ENCODE results near the gene CDC42BPG.
A peak's percentile ranks its signal among the peaks of the same experiment; 100 is the strongest.

The CDC42BPG gene

GRCh38 chr11:64865286-64866172 lies 21.1 kb upstream of the CDC42BPG start:
- peak in 1 of 5 experiments; percentile 73 for DNase-seq

GRCh38 chr11:64864473-64865285 lies 20.2 kb upstream of the CDC42BPG start:
- peak in 2 of 5 experiments; percentile 53 to 60 for DNase-seq

DNA sequence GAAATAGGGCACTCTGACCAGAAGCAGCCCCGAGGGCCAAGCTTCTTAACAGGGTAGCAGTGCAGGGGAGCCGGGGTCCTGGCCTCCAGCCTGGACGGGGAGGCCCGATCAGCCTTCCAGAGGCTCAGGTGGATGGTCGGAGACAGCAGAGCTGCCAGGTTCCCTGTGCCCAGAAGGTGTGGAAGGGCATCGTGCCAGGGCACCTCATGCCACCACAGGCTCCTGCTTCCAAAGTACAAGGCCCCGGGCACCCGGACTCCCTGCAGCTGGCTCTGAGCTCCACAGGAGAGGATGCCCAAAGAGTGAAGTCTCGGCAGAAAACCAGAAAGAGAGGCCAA lies 19.7 kb upstream of the CDC42BPG start:
- DNase-seq, result no peak

DNA sequence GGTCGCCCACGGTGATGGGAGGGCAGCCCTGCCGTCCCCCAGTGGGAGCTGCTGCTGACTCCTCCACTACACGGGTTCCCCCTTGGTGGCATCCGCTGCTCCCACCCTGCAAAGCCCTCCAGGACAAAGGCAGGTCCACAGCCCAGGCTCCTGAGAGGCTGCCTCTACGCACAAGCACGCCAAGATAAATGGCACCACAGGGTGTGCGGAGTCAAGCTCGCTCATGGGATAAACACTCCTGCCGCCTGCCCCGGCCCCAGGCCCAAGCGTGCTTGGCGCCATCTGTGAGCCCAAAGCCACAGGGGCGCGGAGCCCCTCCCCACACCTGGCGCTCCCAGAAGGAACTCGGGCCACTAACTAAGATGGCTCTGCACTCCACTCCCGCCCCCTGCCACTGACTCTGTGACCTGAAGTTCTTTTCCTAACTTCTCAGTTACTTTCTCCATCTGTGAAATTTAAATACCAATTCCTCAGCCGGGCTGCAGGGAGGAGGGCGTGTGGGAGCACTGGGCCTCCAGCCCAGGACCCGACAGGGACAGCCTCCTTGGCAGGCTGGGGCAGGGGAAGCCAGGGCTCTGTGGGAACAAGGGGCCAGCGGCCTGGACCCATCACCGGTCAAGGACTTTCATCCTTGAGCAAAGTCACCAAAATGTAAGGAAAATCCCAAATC lies 19.1 kb upstream of the CDC42BPG start:
- DNase-seq, result no peak

DNA sequence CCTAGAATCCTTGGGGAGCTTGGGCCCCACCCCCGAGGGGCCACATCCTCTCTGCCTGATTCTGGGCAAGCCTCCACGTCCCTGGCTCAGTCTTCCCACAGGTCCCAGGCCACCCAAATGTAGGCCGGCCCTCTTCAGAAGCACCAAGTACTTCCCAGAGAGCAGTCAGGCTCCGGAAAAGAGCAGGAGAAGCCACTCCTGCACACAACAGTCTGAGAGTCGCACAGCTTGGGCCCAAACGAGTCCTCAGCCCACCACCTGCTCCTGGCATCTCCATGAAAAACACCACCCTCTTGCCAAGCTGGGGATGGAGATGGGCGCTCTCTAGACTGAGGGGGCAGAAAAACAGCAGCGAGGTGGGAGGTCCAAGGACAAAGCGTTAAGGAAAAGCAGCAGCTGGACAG lies 18.5 kb upstream of the CDC42BPG start:
- DNase-seq, result no peak

DNA sequence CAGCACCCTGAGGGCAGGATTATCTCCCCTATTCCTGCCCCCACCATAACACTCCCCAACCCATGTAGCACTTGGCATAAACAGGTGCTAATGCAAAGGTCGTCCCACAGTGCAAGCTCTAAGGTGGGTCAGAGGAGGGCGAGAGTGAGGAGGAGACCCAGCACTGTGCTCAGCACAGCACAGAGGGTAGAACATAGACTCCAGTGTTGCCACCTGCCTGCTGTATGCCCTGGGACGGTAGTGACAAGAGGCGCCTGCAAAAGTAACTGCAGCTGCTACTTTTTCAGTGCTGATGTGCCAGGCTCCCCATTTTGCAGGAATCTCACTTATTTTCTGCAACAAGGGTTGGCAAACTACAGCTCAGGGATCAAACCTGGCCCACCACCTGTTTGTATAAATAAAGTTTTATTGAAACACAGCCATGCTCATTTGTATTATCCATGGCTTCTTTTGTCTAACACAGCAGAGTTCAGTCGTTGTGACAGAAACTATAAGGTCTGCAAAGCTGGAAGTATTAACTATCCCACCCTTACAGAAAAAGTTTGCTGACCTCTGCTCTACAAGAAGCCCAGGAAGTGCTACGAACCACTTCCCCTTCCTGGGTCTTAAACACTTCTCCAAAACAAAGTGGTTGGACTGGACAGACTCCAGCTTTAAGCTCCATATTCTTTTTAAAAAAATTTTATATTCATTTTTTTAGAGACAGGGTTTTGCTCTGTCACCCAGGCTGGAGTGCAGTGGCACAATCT lies 16.9 kb upstream of the CDC42BPG start:
- peak in 1 of 5 experiments; percentile 68 for DNase-seq

DNA sequence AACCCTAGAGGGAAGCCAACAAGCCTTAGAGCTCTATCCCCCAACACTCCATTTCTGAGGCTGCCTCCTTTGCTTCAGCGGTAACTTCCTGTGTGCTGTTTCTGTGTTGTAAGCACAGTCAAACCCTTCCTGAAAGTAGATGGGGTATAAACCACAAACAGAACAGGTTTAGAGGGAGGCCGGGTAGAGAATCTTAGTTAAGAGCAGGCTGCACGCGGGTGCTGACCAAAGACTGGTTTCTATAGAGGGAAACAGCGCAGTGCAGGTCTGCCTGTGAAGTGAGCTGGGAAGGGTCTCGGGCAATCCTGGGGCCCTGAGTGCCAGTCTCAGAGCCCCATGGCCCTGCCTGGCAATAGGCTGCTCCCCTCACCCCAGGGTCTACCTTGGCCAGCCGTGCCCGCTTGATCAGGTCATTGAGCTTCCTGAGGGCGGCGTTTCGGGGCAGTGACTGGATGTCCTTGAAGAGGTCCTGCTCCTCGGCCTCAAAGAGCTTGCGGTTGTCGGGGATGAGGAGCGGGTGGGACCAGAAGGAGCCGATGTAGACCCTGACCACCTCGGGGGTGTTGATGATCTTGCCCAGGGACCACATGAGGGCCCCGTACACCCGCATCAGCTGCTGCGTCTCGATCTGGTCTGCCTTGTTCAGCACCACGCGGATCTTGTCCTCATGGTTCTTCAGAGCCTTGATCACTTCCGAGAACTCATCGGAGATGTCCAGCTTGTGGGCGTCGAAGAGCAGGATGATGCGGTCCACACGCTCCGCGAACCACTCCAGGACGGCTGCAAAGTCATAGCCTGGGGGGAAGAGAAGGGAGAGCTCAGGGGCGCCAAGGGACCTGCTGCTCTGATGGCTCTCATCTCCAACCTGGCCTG lies 15.3 kb upstream of the CDC42BPG start:
- peak in 4 of 5 experiments; percentile 36 to 97 (median 64) for DNase-seq

DNA sequence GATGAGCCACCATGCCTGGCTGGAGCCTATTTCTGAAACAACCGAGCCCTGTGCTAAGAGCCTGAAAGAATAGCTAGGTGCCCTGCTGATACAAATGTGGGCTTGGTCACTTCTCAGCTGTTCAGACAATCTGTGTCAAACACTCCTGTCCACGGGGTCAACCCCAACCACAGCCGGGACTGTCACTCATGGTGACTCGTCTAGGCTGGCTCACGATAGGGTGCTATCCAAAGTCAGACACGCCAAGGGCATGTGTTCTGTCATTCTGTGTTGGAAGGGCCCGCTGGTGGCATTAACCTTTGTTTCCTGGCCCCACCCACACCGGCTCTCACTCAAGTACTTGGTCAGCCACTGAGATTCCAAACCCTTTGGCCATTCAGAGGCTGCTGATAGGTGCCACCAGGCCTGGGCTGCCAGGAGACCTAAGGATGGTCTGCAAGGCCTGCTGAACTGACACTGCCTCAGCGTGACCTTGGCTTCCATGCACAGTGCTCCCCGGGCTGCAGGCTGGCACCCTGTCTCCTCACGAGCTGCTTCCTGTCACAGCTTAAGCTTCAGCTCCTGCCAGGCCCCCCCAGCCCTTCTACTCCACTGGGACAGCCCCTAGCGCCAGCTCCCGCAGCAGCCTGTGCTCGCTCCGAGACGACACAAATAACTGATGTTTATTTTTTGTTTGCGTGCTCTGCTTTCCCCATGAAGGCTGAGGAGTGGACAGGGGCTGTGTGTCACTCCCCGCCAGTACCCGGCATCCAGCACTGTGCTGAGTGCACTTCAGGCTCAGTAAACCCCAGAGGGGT lies 14.2 kb upstream of the CDC42BPG start:
- DNase-seq, result peak in 3 of 5 experiments; percentile 59 to 91 (median 71)

DNA sequence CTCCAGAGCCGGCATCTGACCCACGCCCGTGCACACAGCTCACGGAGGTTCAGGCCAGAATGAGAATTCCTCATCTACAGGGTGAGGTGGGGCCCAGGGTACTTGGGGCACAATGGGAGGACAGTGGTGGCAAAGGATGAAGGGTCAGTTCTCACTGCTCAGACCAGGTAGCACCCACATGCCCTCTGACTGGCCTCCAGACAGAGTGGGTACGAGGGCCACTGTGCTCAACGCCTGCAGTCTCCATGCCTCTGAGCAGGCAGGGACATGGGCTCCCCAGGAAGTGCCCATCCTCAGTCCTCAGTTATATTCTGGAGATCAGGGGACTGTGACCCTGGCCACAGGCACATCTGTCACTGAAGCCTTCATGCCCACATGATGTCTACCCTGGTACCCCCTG lies 13.0 kb upstream of the CDC42BPG start:
- DNase-seq, result no peak

DNA sequence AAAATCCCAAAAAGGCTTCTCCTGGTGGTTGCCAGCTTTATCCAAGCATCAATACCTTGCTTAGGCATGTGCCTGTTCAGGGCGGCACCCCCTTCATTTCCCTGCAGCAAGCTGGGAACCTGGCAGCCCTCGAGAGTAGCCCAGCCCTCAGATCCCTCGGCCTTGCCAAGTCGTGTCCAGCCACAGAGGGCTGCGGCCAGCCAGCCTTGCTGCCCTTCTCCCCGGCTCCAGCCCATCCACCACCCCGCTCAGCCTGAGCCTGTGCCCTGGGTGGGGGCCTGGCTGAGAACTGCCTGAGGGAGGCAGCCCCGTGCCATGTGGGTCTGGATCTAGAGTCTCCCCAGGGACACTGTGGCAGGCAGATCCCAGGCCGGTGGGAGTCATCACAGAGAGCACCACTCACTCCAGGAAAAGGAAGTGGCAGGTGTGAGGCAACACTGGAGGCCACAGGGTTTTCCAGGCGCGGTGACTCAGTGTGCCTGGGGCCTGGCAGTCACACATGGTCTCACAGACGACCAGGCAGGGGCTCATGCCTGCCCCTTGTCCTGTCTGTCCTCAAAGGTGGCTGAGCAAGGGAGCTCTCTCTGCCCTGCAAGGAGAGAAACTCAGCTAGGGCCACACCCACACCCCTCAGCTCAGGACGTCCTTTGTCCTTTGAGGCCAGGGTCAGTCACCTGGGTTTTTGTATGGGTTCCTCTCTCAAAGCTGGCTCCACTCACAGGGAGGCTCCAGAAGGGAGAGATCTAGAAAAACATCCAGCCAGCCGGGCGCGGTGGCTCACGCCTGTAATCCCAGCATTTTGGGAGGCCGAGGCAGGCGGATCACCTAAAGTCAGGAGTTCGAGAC lies 12.2 kb upstream of the CDC42BPG start:
- DNase-seq, result peak in 1 of 5 experiments; percentile 53

DNA sequence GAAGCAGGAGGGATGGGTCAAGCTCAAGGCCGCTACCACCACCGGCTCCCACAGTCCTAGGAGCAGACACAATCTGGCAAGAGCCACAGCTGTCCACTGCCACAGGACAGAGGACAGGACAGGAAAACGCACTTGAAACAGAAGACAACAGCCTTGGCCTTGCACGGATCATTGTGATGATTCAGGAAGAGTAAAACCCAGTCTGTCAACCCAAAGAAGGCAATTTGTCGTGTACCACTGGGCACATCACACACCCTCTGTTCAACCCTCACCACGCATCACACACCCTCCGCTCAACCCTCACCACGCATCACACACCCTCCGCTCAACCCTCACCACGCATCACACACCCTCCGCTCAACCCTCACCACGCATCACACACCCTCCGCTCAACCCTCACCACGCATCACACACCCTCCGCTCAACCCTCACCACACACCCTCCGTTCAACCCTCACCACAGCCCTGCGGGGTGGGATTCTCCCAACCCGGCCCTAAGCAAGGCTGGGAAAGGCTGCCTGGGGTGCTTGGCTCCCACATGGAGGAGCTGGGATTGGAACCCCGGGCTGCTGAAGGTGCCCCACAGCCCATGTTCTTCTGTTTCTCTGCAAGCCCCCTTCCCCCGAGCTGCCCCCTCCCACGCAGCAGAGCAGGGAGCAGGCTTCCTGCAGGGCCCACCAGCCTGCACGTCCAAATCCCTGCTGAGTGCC lies 11.3 kb upstream of the CDC42BPG start:
- peak in 1 of 5 experiments; percentile 60 for DNase-seq

DNA sequence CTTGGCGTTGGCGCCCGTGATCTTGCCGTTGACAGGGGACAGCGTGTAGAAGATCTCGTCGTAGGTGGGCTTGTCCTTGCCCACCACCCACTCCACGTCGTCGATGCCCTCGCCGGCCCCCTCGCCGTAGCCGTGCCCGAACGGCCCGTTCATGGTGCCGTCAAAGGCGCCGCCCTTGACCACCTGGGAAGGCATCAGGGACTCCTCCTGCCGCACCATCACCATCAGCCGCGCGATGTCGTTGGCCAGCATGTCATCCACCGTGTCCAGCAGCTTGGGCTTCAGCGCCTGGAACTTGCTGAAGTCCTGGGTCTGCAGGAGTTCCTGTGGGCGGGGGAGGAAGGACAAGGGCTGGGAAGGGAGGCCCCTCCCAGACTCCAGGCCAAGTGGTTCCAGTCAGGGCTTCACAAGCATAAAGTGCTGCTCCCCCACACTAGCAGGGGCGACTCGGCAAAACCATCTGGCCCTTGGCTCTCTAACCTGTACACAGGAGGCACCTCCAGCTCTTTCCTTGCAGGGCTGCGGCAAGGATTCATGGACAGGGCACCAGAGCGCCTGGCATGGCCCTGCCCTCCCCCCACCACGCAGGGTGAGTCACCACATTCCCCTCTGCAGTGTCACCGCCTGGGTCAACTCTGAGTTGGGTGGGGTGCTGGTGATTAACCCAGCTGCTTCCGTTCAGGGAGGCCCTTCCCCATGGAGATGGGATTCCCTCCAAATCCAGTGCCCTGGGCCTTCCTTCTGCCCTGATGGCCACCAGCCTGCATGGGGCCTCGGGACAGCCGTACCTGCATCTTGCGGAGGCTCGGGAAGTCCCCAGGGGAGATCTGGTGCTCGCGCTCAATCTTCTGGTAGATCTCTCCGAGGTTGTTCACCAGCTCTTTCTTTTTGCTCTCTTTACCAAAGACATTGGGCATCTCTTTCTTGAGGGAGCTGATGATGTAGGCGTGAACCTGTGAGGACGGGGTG lies 10.4 kb upstream of the CDC42BPG start:
- DNase-seq, result peak in 2 of 5 experiments; percentile 35 to 65

- no peak for DNase-seq
Measured at GRCh38 chr11:64854157-64854533, 9.7 kb upstream of the CDC42BPG start.

GRCh38 chr11:64853709-64854108 lies 9.3 kb upstream of the CDC42BPG start:
- DNase-seq, result peak in 2 of 5 experiments; percentile 29 to 40

GRCh38 chr11:64852804-64853509 lies 8.5 kb upstream of the CDC42BPG start:
- DNase-seq, result no peak

GRCh38 chr11:64851831-64852351 lies 7.4 kb upstream of the CDC42BPG start:
- DNase-seq, result peak in 1 of 5 experiments; percentile 29

Measured in T-helper 2 cell (primary cell).